HCT116 (cell line): ENCODE data around the gene RAP2A. TPM values are rescaled to one million over a fixed set of nuclear protein-coding genes. Genes with fewer than 3 reads are reported as not detected.

Source experiments
- ATAC-seq: fragments of 200-7000 bp; cut with Tn5 transposase; 2 replicates; pipeline ENCODE4 v1.9.1; 2020; ENCODE audit warnings: mild to moderate bottlenecking, moderate library complexity
- BruUV-seq: library from RNA; stranded (reverse); fragments of 400-500 nt; replicated peaks from 2 replicates; lab custom pipeline; 2021; lab: Mats Ljungman, UMichigan
- CTCF ChIA-PET: fragments of 300-600 bp; sonication (Branson Sonifier 250); formaldehyde crosslinking; loops from one replicate; lab custom pipeline; 2021; ENCODE audit warnings: antibody characterized with exemption; lab: Charles Lee
- POLR2A ChIA-PET: fragments of 300-600, 350-600 bp; sonication (Branson Sonifier 250); formaldehyde crosslinking; loops from one replicate; lab custom pipeline; 2021; ENCODE audit warnings: antibody characterized with exemption; lab: Charles Lee
- RAD21 ChIA-PET, 2 experiments: fragments of 300-600 bp; sonication (Branson Sonifier 250); formaldehyde crosslinking; loops; one replicate each; lab custom pipeline; 2023; ENCODE audit warnings: low total read pairs in 2 of 2; ENCODE audit not compliant: uncharacterized antibody in 2 of 2, unreplicated experiment in 2 of 2, low non-redundant PET in 1 of 2; lab: Charles Lee
- DNase-seq: peaks from one replicate; pipeline ENCODE4 v3.0.0-alpha.2; 2010; ENCODE audit warnings: low read depth, low spot score
- H2AFZ ChIP-seq: fragments of 200-600 bp; shearing (Covaris generic), sonication (generic); 2 replicates; pipeline ENCODE4 v1.6.1; 2017; ENCODE audit warnings: low read depth, mixed run types, mixed read lengths, antibody characterized with exemption, low read length; ENCODE audit not compliant: poor library complexity, severe bottlenecking
- H3K27ac ChIP-seq: 2 replicates; pipeline ENCODE4 v1.5.1; 2012; ENCODE audit warnings: low read depth, low read length
- H3K27me3 ChIP-seq: fragments of 200-600 bp; sonication (generic); 2 replicates; pipeline ENCODE4 v1.6.1; 2016; ENCODE audit warnings: mixed run types, low read length, mixed read lengths; ENCODE audit not compliant: insufficient read depth
- H3K36me3 ChIP-seq, 2 experiments: fragments of 200-500 bp in 1 of 2; fragments of 200-600 bp in 1 of 2; sonication (Bioruptor generic) in 1 of 2; sonication (generic) in 1 of 2; 2 replicates each; pipeline versions ENCODE4 v1.5.1 to v1.6.1; 2014 to 2016; ENCODE audit warnings: low read length in 2 of 2, inconsistent platforms in 1 of 2, mixed read lengths in 1 of 2, mixed run types in 1 of 2; ENCODE audit not compliant: insufficient read depth in 2 of 2, control insufficient read depth in 1 of 2
- H3K4me1 ChIP-seq, 2 experiments: fragments of 200-600 bp in 1 of 2; sonication (generic) in 1 of 2; 2 replicates each; pipeline versions ENCODE4 v1.5.1 to v1.6.1; 2012 to 2017; ENCODE audit warnings: low read length in 2 of 2, inconsistent platforms in 1 of 2, mild to moderate bottlenecking in 1 of 2, mixed read lengths in 1 of 2, mixed run types in 1 of 2, moderate library complexity in 1 of 2; ENCODE audit not compliant: insufficient read depth in 2 of 2, control insufficient read depth in 1 of 2
- H3K4me2 ChIP-seq: fragments of 200-600 bp; sonication (generic); 2 replicates; pipeline ENCODE4 v1.6.1; 2017; ENCODE audit warnings: mixed run types, low read length, mixed read lengths
- H3K4me3 ChIP-seq, 2 experiments: fragments of 200-600 bp in 1 of 2; sonication (generic) in 1 of 2; replicated peaks in 1 of 2; 2 replicates each; pipeline ENCODE4 v1.5.1; 2011 to 2016; ENCODE audit warnings: low read length in 2 of 2, control low read depth in 1 of 2, low read depth in 1 of 2, mild to moderate bottlenecking in 1 of 2, mixed read lengths in 1 of 2, mixed run types in 1 of 2
- H3K79me2 ChIP-seq: fragments of 200-600 bp; sonication (generic); 2 replicates; pipeline ENCODE4 v1.6.1; 2017; ENCODE audit warnings: mild to moderate bottlenecking, mixed run types, low read length, moderate library complexity, mixed read lengths; ENCODE audit not compliant: insufficient read depth
- H3K9ac ChIP-seq: fragments of 200-600 bp; sonication (generic); 2 replicates; pipeline ENCODE4 v1.6.1; 2016; ENCODE audit warnings: low read length, mixed read lengths
- H3K9me2 ChIP-seq: fragments of 200-600 bp; sonication (generic), shearing (Covaris generic); 2 replicates; pipeline ENCODE4 v1.6.1; 2017; ENCODE audit warnings: mixed run types, mild to moderate bottlenecking, moderate library complexity; ENCODE audit not compliant: insufficient read depth
- H3K9me3 ChIP-seq, 2 experiments: fragments of 200-500 bp in 1 of 2; fragments of 200-600 bp in 1 of 2; sonication (Bioruptor generic) in 1 of 2; sonication (generic) in 1 of 2; 2 replicates each; pipeline ENCODE4 v1.6.1; 2014 to 2017; ENCODE audit warnings: low read length in 2 of 2, mixed read lengths in 2 of 2, inconsistent platforms in 1 of 2, low read depth in 1 of 2, mild to moderate bottlenecking in 1 of 2, mixed run types in 1 of 2, moderate library complexity in 1 of 2; ENCODE audit not compliant: control insufficient read depth in 1 of 2, insufficient read depth in 1 of 2
- H4K20me1 ChIP-seq: fragments of 200-600 bp; sonication (generic), shearing (Covaris generic); 2 replicates; pipeline ENCODE4 v1.6.1; 2017; ENCODE audit warnings: mixed run types, mild to moderate bottlenecking, moderate library complexity; ENCODE audit not compliant: insufficient read depth
- CEBPB ChIP-seq: IDR thresholded peaks from 2 replicates; pipeline ENCODE4 v1.6.1; 2012; ENCODE audit warnings: low read depth
- ELF1 ChIP-seq: IDR thresholded peaks from 2 replicates; pipeline ENCODE4 v1.6.1; 2012; ENCODE audit warnings: low read depth, borderline replicate concordance
- EZH2 ChIP-seq: fragments of 200-600 bp; sonication (generic); IDR thresholded peaks from 2 replicates; pipeline ENCODE4 v1.6.1; 2017; ENCODE audit warnings: antibody characterized with exemption, mixed run types
- EZH2phosphoT487 ChIP-seq: fragments of 200-600 bp; IDR thresholded peaks from 2 replicates; pipeline ENCODE4 v1.6.1; 2018; ENCODE audit warnings: antibody characterized with exemption, borderline replicate concordance
- FOSL1 ChIP-seq: IDR thresholded peaks from 2 replicates; pipeline ENCODE4 v1.6.1; 2012; ENCODE audit warnings: low read depth
- POLR2A ChIP-seq: IDR thresholded peaks from 2 replicates; pipeline ENCODE4 v1.7.0; 2011; ENCODE audit warnings: borderline replicate concordance; ENCODE audit not compliant: insufficient read depth, insufficient read length; ENCODE audit errors: extremely low read depth
- POLR2AphosphoS5 ChIP-seq: IDR thresholded peaks from 2 replicates; pipeline ENCODE4 v1.6.1; 2011; ENCODE audit warnings: mild to moderate bottlenecking, low read depth, low read length, moderate library complexity
- SIN3A ChIP-seq: IDR thresholded peaks from 2 replicates; pipeline ENCODE4 v1.6.1; 2012; ENCODE audit warnings: low read depth
- SRF ChIP-seq: IDR thresholded peaks from 2 replicates; pipeline ENCODE4 v1.6.1; 2012; ENCODE audit warnings: low read depth
- intact Hi-C: fragments of 100-400 bp; cut with micrococcal nuclease; formaldehyde crosslinking; loops from 2 replicates; pipeline ENCODE4 v1.10.0; 2022
- total RNA-seq: library from RNA; stranded (reverse); gene quantifications from one replicate; pipeline ENCODE4 v1.2.1, GENCODE V29; 2021; ENCODE audit not compliant: unreplicated experiment
- TF ChIP-seq, protein P1 (sequence below): IDR thresholded peaks from 2 replicates; pipeline ENCODE4 v1.6.1; 2011; ENCODE audit warnings: mild to moderate bottlenecking, low read length, moderate library complexity; ENCODE audit not compliant: insufficient replicate concordance; ENCODE audit errors: extremely low read depth
- TF ChIP-seq, protein P2 (sequence below): IDR thresholded peaks from 2 replicates; pipeline ENCODE4 v1.6.1; 2012

Gene RAP2A
- total RNA-seq, 1 experiment from 2014 or later: 27.6 TPM

DNA sequence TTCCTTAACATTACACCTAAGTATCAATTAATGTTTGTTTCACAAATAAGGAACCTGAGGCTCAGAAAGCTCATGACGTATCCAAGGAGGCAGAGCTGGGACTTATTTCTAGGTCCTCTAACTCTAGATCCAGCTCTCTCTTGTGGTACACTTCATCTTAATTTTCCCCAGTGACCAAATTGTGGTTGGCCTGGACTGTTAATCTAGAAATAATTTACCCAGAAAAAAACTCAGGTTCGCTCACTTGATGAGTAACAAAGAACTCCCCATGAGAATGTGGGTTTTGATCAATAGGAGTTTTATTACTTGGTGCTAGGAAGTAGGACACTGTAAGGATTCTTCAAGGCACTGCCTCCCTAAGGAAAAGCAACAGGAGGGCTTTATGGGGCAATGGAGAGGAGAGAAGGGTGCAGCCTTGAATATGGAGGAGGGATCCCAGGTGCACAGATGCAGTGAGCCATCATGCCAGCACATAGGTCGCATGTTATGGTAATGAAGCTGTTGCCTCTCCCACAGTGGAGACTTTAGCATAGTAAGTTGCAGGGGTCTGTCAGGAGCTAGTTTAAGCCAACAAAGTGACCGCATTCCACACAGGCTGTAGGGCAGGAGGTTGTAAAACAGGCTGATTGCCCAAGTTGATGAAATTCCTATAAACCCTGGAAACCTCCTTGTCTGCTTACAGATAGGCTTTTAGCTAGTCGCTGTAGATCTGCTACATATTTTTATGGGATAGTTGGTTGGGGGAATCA, 14.7 kb downstream of the RAP2A start:
- no peaks in the 10 kb centered on the region for H3K9me2 ChIP-seq
- POLR2A ChIA-PET: no interaction called here
- no peak overlapping the region for H3K4me2 ChIP-seq
- CTCF ChIA-PET: no interaction called here
- no TSS peak for BruUV-seq
- no peaks in the 10 kb centered on the region for H4K20me1 ChIP-seq
- no peaks in the 10 kb centered on the region for H3K36me3 ChIP-seq
- H3K4me3 ChIP-seq: no peak overlapping the region
- TF ChIP-seq EZH2 (no peak), POLR2AphosphoS5 (no peak), EZH2phosphoT487 (no peak), CEBPB (no peak), SIN3A (no peak), POLR2A (no peak), SRF (no peak), ELF1 (no peak), FOSL1 (no peak)
- TF ChIP-seq, protein P1, sequence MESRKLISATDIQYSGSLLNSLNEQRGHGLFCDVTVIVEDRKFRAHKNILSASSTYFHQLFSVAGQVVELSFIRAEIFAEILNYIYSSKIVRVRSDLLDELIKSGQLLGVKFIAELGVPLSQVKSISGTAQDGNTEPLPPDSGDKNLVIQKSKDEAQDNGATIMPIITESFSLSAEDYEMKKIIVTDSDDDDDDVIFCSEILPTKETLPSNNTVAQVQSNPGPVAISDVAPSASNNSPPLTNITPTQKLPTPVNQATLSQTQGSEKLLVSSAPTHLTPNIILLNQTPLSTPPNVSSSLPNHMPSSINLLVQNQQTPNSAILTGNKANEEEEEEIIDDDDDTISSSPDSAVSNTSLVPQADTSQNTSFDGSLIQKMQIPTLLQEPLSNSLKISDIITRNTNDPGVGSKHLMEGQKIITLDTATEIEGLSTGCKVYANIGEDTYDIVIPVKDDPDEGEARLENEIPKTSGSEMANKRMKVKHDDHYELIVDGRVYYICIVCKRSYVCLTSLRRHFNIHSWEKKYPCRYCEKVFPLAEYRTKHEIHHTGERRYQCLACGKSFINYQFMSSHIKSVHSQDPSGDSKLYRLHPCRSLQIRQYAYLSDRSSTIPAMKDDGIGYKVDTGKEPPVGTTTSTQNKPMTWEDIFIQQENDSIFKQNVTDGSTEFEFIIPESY: no peak
- TF ChIP-seq, protein P2, sequence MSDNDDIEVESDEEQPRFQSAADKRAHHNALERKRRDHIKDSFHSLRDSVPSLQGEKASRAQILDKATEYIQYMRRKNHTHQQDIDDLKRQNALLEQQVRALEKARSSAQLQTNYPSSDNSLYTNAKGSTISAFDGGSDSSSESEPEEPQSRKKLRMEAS: no peak
- ATAC-seq (no peak), DNase-seq (no peak)
- no peaks in the 10 kb centered on the region for H3K4me1 ChIP-seq
- no peaks in the 10 kb centered on the region for H3K9me3 ChIP-seq
- no peaks in the 10 kb centered on the region for H3K27me3 ChIP-seq
- H3K9ac ChIP-seq: no peak overlapping the region
- H3K79me2 ChIP-seq: peaks cover 12% of the 10 kb centered on the region; the same call in 1 of the 2 replicates
- no peak overlapping the region for H3K27ac ChIP-seq
- RAD21 ChIA-PET: no interaction called here
- intact Hi-C loops: no loop called here
- H2AFZ ChIP-seq: no peak overlapping the region
